Thymus (tissue), 11 donors: ENCODE data around the gene FBXW11. TPM values are rescaled to one million over a fixed set of nuclear protein-coding genes. Genes with fewer than 3 reads are reported as not detected.

ENCODE experiments used
- DNase-seq, 9 donors: peaks; one replicate each; pipeline ENCODE4 v3.0.0-alpha.2; 2013; ENCODE audit warnings: low spot score in 9 of 9, low read depth in 6 of 9, missing footprints in 1 of 9
- H3K27ac ChIP-seq, 2 donors: one replicate each; pipeline ENCODE4 v1.5.1; 2013; ENCODE audit warnings: control low read depth in 1 of 2, low read depth in 1 of 2, low read length in 1 of 2, mild to moderate bottlenecking in 1 of 2, moderate library complexity in 1 of 2
- H3K27me3 ChIP-seq, 2 donors: one replicate each; pipeline ENCODE4 v1.5.1; 2013; ENCODE audit warnings: low read length in 1 of 2; ENCODE audit not compliant: control insufficient read depth in 2 of 2, insufficient read depth in 1 of 2
- H3K36me3 ChIP-seq, 2 donors: one replicate each; pipeline ENCODE4 v1.5.1; 2013; ENCODE audit warnings: low read length in 1 of 2, mild to moderate bottlenecking in 1 of 2, moderate library complexity in 1 of 2; ENCODE audit not compliant: control insufficient read depth in 2 of 2, insufficient read depth in 2 of 2
- H3K4me1 ChIP-seq, 2 donors: one replicate each; pipeline ENCODE4 v1.5.1; 2013; ENCODE audit warnings: low read length in 2 of 2; ENCODE audit not compliant: control insufficient read depth in 2 of 2, insufficient read depth in 2 of 2
- H3K4me3 ChIP-seq, 2 donors: one replicate each; pipeline ENCODE4 v1.5.1; 2013; ENCODE audit warnings: low read length in 2 of 2, control low read depth in 1 of 2, mild to moderate bottlenecking in 1 of 2
- H3K9me3 ChIP-seq, 2 donors: one replicate each; pipeline ENCODE4 v1.5.1; 2013; ENCODE audit warnings: low read length in 1 of 2, mild to moderate bottlenecking in 1 of 2; ENCODE audit not compliant: control insufficient read depth in 2 of 2, insufficient read depth in 1 of 2
- whole genome bisulfite sequencing: extraction: QIAGEN DNeasy Blood & Tissue Kit; methylation state at CpG from one replicate; pipeline ENCODE4 v1.1.7; 2013; 5-methylcytosine and 5-hydroxymethylcytosine counted together
- polyA plus RNA-seq: library from polyadenylated mRNA; stranded (reverse); fragments of 200-250 nt; gene quantifications from one replicate; pipeline ENCODE4 v1.2.3, GENCODE V29; 2013
- total RNA-seq: library from RNA; stranded (reverse); fragments of 120-200 nt; gene quantifications from one replicate; pipeline ENCODE4 v1.2.4, GENCODE V29; 2013
- donor health status: healthy.

The FBXW11 gene
- total and polyA plus RNA-seq, 2 donors, result 12.5 to 27.5 TPM

GRCh38 chr5:171906703-171907590 lies 99.5 kb downstream of the FBXW11 start:
- 93% methylated on average over 7 of the region's 7 CpGs for WGBS
- H3K4me3 ChIP-seq, result no peak overlapping the region
- H3K9me3 ChIP-seq, result no peaks in the 10 kb centered on the region
- H3K27ac ChIP-seq, result no peak overlapping the region
- no peaks in the 10 kb centered on the region for H3K27me3 ChIP-seq
- H3K4me1 ChIP-seq, result peaks cover 6 to 8% of the 10 kb centered on the region in 2 donors
- H3K36me3 ChIP-seq, result peaks cover 0 to 9% of the 10 kb centered on the region in 2 donors
- DNase-seq, result no peak

GRCh38 chr5:171906066-171906570 lies 100.3 kb downstream of the FBXW11 start:
- WGBS, result 6% methylated on average over 4 of the region's 4 CpGs
- Histone ChIP-seq H3K27ac (no peak overlapping the region), H3K4me1 (peaks cover 6 to 8% of the 10 kb centered on the region in 2 donors), H3K4me3 (no peak overlapping the region), H3K27me3 (no peaks in the 10 kb centered on the region), H3K36me3 (peaks cover 0 to 9% of the 10 kb centered on the region in 2 donors), H3K9me3 (no peaks in the 10 kb centered on the region)
- DNase-seq, result peak in 1 of 9 donors; percentile 18

- peaks cover 0 to 9% of the 10 kb centered on the region in 2 donors for H3K36me3 ChIP-seq
- DNase-seq, result no peak
- no peak overlapping the region for H3K27ac ChIP-seq
- H3K27me3 ChIP-seq, result no peaks in the 10 kb centered on the region
- peaks cover 6 to 8% of the 10 kb centered on the region in 2 donors for H3K4me1 ChIP-seq
- H3K4me3 ChIP-seq, result no peak overlapping the region
- H3K9me3 ChIP-seq, result no peaks in the 10 kb centered on the region
Observed at GRCh38 chr5:171904886-171905285, 101.6 kb downstream of the FBXW11 start.

- Histone ChIP-seq H3K36me3 (no peaks in the 10 kb centered on the region), H3K9me3 (no peaks in the 10 kb centered on the region), H3K27me3 (no peaks in the 10 kb centered on the region), H3K4me3 (no peak overlapping the region), H3K4me1 (peaks cover 6 to 8% of the 10 kb centered on the region in 2 donors), H3K27ac (no peak overlapping the region)
- 98% methylated on average over 7 of the region's 7 CpGs for WGBS
- DNase-seq, result no peak
Observed at GRCh38 chr5:171901764-171902163, 104.7 kb downstream of the FBXW11 start.

- DNase-seq, result no peak
- Histone ChIP-seq H3K9me3 (no peaks in the 10 kb centered on the region), H3K4me3 (no peak overlapping the region), H3K27ac (no peak overlapping the region), H3K4me1 (no peaks in the 10 kb centered on the region), H3K36me3 (peaks cover 0 to 3% of the 10 kb centered on the region in 2 donors), H3K27me3 (no peaks in the 10 kb centered on the region)
- WGBS, result 99% methylated on average over 5 of the region's 5 CpGs
Observed at GRCh38 chr5:171899792-171900191, 106.6 kb downstream of the FBXW11 start.

- H3K4me3 ChIP-seq, result no peak overlapping the region
- no peaks in the 10 kb centered on the region for H3K9me3 ChIP-seq
- H3K27ac ChIP-seq, result no peak overlapping the region
- H3K27me3 ChIP-seq, result no peaks in the 10 kb centered on the region
- WGBS, result 100% methylated on average over 1 of the region's 1 CpG
- H3K36me3 ChIP-seq, result peaks cover 0 to 3% of the 10 kb centered on the region in 2 donors
- no peak for DNase-seq
- H3K4me1 ChIP-seq, result no peaks in the 10 kb centered on the region
Observed at GRCh38 chr5:171898879-171899278, 107.6 kb downstream of the FBXW11 start.

GRCh38 chr5:171898386-171898785 lies 108.1 kb downstream of the FBXW11 start:
- H3K27me3 ChIP-seq, result no peaks in the 10 kb centered on the region
- WGBS, result 97% methylated on average over 4 of the region's 4 CpGs
- H3K36me3 ChIP-seq, result peaks cover 0 to 3% of the 10 kb centered on the region in 2 donors
- no peak overlapping the region for H3K27ac ChIP-seq
- no peaks in the 10 kb centered on the region for H3K9me3 ChIP-seq
- H3K4me1 ChIP-seq, result no peaks in the 10 kb centered on the region
- no peak for DNase-seq
- H3K4me3 ChIP-seq, result no peak overlapping the region

GRCh38 chr5:171897231-171897630 lies 109.2 kb downstream of the FBXW11 start:
- H3K27ac ChIP-seq, result no peak overlapping the region
- 13% methylated on average over 1 of the region's 1 CpG for WGBS
- peak in 1 of 9 donors; percentile 31 for DNase-seq
- H3K4me3 ChIP-seq, result no peak overlapping the region
- H3K9me3 ChIP-seq, result no peaks in the 10 kb centered on the region
- H3K36me3 ChIP-seq, result peaks cover 0 to 3% of the 10 kb centered on the region in 2 donors
- H3K27me3 ChIP-seq, result no peaks in the 10 kb centered on the region
- H3K4me1 ChIP-seq, result no peaks in the 10 kb centered on the region

GRCh38 chr5:171895081-171895480 lies 111.4 kb downstream of the FBXW11 start:
- no peak overlapping the region for H3K4me3 ChIP-seq
- no peaks in the 10 kb centered on the region for H3K27me3 ChIP-seq
- peaks cover 5 to 11% of the 10 kb centered on the region in 2 donors for H3K36me3 ChIP-seq
- 95% methylated on average over 2 of the region's 2 CpGs for WGBS
- no peaks in the 10 kb centered on the region for H3K4me1 ChIP-seq
- no peak overlapping the region for H3K27ac ChIP-seq
- H3K9me3 ChIP-seq, result no peaks in the 10 kb centered on the region
- DNase-seq, result no peak
